NB4 (cell line): ENCODE results near the gene PLPP6.

Source experiments
- MYC ChIP-seq: IDR thresholded peaks from 2 replicates; pipeline ENCODE4 v1.6.1; 2011; ENCODE audit warnings: low read depth, low read length
- POLR2A ChIP-seq: IDR thresholded peaks from 2 replicates; pipeline ENCODE4 v1.6.1; 2011; ENCODE audit warnings: mild to moderate bottlenecking; ENCODE audit not compliant: insufficient read length; ENCODE audit errors: extremely low read depth
- TF ChIP-seq, protein P1 (sequence below): IDR thresholded peaks from one replicate; pipeline ENCODE4 v1.5.1; 2012; ENCODE audit warnings: low read depth, low read length

DNA sequence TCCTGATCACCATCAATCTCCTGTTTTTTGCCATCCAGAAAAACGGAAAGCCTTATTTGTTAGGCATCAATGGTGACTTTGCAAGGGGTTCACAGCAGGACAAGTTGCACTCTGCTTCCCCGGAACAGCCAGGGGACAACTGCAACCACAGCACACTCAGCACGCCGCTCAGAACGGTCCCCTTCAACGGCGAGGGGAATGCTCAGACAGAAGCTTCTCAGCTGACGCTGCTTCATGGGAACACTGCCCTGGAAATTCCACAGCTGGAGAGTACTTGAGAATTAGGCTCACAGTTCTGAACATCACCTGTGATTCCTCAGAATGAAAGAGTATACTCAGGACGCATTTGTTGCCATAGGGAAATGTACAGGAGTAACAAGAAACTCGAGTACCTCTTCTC lies 40.1 kb upstream of the PLPP6 start:
- TF ChIP-seq, protein P1, sequence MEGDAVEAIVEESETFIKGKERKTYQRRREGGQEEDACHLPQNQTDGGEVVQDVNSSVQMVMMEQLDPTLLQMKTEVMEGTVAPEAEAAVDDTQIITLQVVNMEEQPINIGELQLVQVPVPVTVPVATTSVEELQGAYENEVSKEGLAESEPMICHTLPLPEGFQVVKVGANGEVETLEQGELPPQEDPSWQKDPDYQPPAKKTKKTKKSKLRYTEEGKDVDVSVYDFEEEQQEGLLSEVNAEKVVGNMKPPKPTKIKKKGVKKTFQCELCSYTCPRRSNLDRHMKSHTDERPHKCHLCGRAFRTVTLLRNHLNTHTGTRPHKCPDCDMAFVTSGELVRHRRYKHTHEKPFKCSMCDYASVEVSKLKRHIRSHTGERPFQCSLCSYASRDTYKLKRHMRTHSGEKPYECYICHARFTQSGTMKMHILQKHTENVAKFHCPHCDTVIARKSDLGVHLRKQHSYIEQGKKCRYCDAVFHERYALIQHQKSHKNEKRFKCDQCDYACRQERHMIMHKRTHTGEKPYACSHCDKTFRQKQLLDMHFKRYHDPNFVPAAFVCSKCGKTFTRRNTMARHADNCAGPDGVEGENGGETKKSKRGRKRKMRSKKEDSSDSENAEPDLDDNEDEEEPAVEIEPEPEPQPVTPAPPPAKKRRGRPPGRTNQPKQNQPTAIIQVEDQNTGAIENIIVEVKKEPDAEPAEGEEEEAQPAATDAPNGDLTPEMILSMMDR = no peak
- TF ChIP-seq MYC (no peak), POLR2A (no peak)
